Astrocyte (in vitro differentiated cells and primary cell): ENCODE results near the gene RALB. TPM values are rescaled to one million over a fixed set of nuclear protein-coding genes. Genes with fewer than 3 reads are reported as not detected.

Experiments used
- DNase-seq: peaks from one replicate; pipeline ENCODE4 v3.0.0-alpha.2; 2010; ENCODE audit warnings: low read depth
- FAIRE-seq: peaks from 2 replicates; lab custom pipeline; 2011; peaks lifted over from hg19 to GRCh38; lab: Jason Lieb, UNC
- H2AFZ ChIP-seq: 2 replicates; pipeline ENCODE4 v1.6.0; 2012; ENCODE audit warnings: low read depth, low read length, inconsistent platforms
- H3K27ac ChIP-seq: 2 replicates; pipeline ENCODE4 v1.5.1; 2011; ENCODE audit warnings: low read depth, low read length, inconsistent platforms
- H3K27me3 ChIP-seq: 2 replicates; pipeline ENCODE4 v1.6.0; 2011; ENCODE audit warnings: low read length, inconsistent platforms; ENCODE audit not compliant: insufficient read depth
- H3K36me3 ChIP-seq: 2 replicates; pipeline ENCODE4 v1.5.1; 2011; ENCODE audit warnings: low read length, inconsistent platforms; ENCODE audit not compliant: insufficient read depth
- H3K4me1 ChIP-seq: 2 replicates; pipeline ENCODE4 v1.5.1; 2011; ENCODE audit warnings: low read length, inconsistent platforms; ENCODE audit not compliant: insufficient read depth
- H3K4me2 ChIP-seq: 2 replicates; pipeline ENCODE4 v1.6.0; 2012; ENCODE audit warnings: low read length, inconsistent platforms
- H3K4me3 ChIP-seq: 2 replicates; pipeline ENCODE4 v1.5.1; 2011; ENCODE audit warnings: low read depth, mild to moderate bottlenecking, low read length, inconsistent platforms; ENCODE audit not compliant: insufficient read depth
- H3K79me2 ChIP-seq: 2 replicates; pipeline ENCODE4 v1.6.0; 2012; ENCODE audit warnings: mild to moderate bottlenecking, low read length, inconsistent platforms; ENCODE audit not compliant: insufficient read depth
- H3K9ac ChIP-seq: 2 replicates; pipeline ENCODE4 v1.6.0; 2012; ENCODE audit warnings: mild to moderate bottlenecking, low read length, inconsistent platforms
- H3K9me3 ChIP-seq: 2 replicates; pipeline ENCODE4 v1.5.1; 2012; ENCODE audit warnings: low read depth, mild to moderate bottlenecking, low read length, inconsistent platforms; ENCODE audit not compliant: insufficient read depth
- H4K20me1 ChIP-seq: 2 replicates; pipeline ENCODE4 v1.6.0; 2012; ENCODE audit warnings: low read length, inconsistent platforms; ENCODE audit not compliant: insufficient read depth
- H3K27ac Mint-ChIP-seq: one replicate; pipeline ENCODE4 v1.8.0; 2021; ENCODE audit warnings: mild to moderate bottlenecking, mixed read lengths; ENCODE audit not compliant: unreplicated experiment
- H3K27me3 Mint-ChIP-seq: one replicate; pipeline ENCODE4 v1.8.0; 2021; ENCODE audit warnings: low read depth, mixed read lengths; ENCODE audit not compliant: unreplicated experiment
- H3K36me3 Mint-ChIP-seq: one replicate; pipeline ENCODE4 v1.8.0; 2021; ENCODE audit warnings: low read depth, mixed read lengths; ENCODE audit not compliant: unreplicated experiment
- H3K4me1 Mint-ChIP-seq: one replicate; pipeline ENCODE4 v1.8.0; 2021; ENCODE audit warnings: low read depth, mixed read lengths; ENCODE audit not compliant: unreplicated experiment
- H3K4me3 Mint-ChIP-seq: one replicate; pipeline ENCODE4 v1.8.0; 2021; ENCODE audit warnings: mild to moderate bottlenecking, moderate library complexity, mixed read lengths; ENCODE audit not compliant: unreplicated experiment
- H3K9me3 Mint-ChIP-seq: one replicate; pipeline ENCODE4 v1.8.0; 2021; ENCODE audit warnings: mild to moderate bottlenecking, mixed read lengths; ENCODE audit not compliant: unreplicated experiment
- CTCF ChIP-seq: IDR thresholded peaks from 2 replicates; pipeline ENCODE4 v1.5.1; 2011; ENCODE audit warnings: low read depth, mild to moderate bottlenecking, inconsistent platforms, low read length, moderate library complexity; ENCODE audit not compliant: insufficient read depth
- EZH2 ChIP-seq: IDR thresholded peaks from 2 replicates; pipeline ENCODE4 v1.6.1; 2012; ENCODE audit warnings: mild to moderate bottlenecking, low read length, inconsistent platforms; ENCODE audit not compliant: insufficient read depth
- total RNA-seq: library from RNA; stranded (reverse); gene quantifications from 2 replicates; pipeline ENCODE4 v1.2.1, GENCODE V29; 2021

Gene RALB
- total RNA-seq, 1 donor from 2014 or later = 44.5 TPM

DNA sequence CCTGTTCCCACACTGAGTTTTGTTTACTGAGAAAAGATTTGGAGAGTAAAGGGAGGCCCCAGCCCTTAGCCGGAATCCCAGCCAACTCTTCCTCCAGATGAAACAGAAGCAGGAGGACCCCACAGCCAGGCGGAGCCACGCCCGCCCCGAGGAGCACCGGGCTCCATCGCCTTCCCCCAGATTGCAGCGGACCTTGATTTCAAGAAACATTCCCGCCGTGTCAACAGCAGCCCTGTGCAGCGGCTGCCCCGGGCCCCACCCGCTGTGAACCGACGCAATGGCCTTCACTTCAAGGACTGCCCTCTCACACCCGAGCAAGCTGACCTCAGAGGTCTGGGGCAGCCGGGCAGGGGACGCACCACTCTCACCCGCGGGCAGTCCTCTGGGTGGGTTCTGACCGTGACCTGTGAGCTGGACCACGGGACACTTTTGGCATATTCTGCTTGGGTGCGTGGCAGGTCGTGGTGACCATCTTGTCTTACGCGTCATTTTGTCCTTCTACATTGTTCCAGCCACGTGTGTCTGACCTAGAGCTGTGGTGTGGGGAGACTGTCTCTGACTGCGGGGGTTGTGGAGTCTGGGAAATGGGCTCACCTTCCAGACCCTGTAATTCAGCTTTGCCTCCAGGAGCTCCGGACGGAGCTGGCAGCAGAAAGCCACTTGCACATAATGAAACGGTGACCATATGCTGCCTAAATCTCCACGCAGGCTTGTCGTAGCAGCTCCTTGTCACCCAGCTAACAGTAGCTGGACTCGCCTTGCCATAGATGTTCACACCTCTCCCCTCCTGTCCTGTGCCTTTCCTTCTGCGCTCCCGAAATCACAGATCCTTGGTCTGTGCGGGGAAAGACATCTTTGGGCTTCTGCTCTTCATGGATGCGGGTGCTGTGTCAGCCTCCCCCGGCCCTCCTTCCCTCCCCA is 61.3 kb downstream of the RALB start:
- DNase-seq (no peak), FAIRE-seq (no peak)
- Mint-ChIP-seq H3K27ac (no peak overlapping the region), H3K4me3 (no peak overlapping the region), H3K4me1 (peaks cover 3% of the 10 kb centered on the region), H3K27me3 (peaks cover 59% of the 10 kb centered on the region), H3K36me3 (no peaks in the 10 kb centered on the region), H3K9me3 (no peaks in the 10 kb centered on the region)
- H3K4me3 ChIP-seq = peak overlapping the region; percentile 58
- no peaks in the 10 kb centered on the region for H3K36me3 ChIP-seq
- H2AFZ ChIP-seq = peak overlapping the region; percentile 80
- peak overlapping the region; percentile 93 for H3K4me2 ChIP-seq
- H3K9ac ChIP-seq = peak overlapping the region; percentile 74
- no peak overlapping the region for H3K27ac ChIP-seq
- H3K4me1 ChIP-seq = peaks cover 5% of the 10 kb centered on the region
- no peaks in the 10 kb centered on the region for H3K9me3 ChIP-seq
- no peak for TF ChIP-seq CTCF
- peak; percentile 29 for TF ChIP-seq EZH2
- no peaks in the 10 kb centered on the region for H4K20me1 ChIP-seq
- H3K27me3 ChIP-seq = no peaks in the 10 kb centered on the region
- no peaks in the 10 kb centered on the region for H3K79me2 ChIP-seq

DNA sequence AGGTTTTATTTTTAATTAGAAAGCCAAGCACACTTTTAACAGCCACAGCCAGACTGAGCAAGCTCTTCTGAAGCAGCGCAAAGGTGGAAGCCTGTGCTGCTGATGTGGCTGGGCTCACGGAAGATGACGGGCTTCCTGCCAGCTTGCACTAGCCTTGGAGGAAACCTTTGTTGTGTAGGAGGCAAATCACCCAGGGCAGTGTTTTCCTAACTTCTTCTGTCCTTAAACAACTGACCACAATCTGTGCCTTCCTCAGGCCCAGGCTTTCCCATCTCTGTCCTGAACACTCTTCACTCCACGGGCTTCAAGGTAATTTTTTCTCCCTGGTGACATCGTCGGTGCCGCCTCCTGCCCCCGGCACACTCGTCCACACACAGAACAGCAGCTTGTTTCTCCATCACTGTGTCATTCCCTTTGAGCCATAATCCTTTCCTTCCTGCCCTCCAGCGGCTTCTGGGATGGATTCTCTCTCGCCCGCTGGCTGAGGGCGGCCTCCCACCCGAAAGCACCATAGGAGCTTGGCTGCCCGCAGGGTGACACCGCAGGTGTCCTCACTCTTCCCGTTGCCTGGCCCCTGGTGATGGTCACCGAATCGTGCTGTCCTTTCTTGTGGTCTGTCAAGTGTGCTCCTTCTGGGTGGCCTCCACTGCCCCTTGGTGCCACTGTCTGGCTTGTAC is 62.2 kb downstream of the RALB start:
- peaks cover 5% of the 10 kb centered on the region for H3K4me1 ChIP-seq
- Mint-ChIP-seq H3K9me3 (no peaks in the 10 kb centered on the region), H3K27ac (peak overlapping the region; percentile 51), H3K27me3 (peaks cover 66% of the 10 kb centered on the region), H3K36me3 (no peaks in the 10 kb centered on the region), H3K4me3 (no peak overlapping the region), H3K4me1 (peaks cover 3% of the 10 kb centered on the region)
- FAIRE-seq (no peak), DNase-seq (no peak)
- no peaks in the 10 kb centered on the region for H3K27me3 ChIP-seq
- H3K27ac ChIP-seq = no peak overlapping the region
- no peak overlapping the region for H3K4me3 ChIP-seq
- TF ChIP-seq EZH2 (no peak), CTCF (no peak)
- H3K79me2 ChIP-seq = no peaks in the 10 kb centered on the region
- H3K36me3 ChIP-seq = no peaks in the 10 kb centered on the region
- H3K9ac ChIP-seq = no peak overlapping the region
- H2AFZ ChIP-seq = no peak overlapping the region
- no peaks in the 10 kb centered on the region for H4K20me1 ChIP-seq
- H3K4me2 ChIP-seq = no peak overlapping the region
- no peaks in the 10 kb centered on the region for H3K9me3 ChIP-seq
